ENCODE results near the gene TMEM25. TPM values are rescaled to one million over a fixed set of nuclear protein-coding genes. Genes with fewer than 3 reads are reported as not detected.
A peak's percentile ranks its signal among the peaks of the same experiment; 100 is the strongest.

The TMEM25 gene
- total and polyA plus RNA-seq, 9 donors = 22.1 to 45.1 (median 30.4) TPM

GRCh38 chr11:118488480-118489109 lies 42.4 kb upstream of the TMEM25 start:
- intact Hi-C loops (cut with DNase I) = loop anchor here in 3 of 4 donors (5.0 to 10.0 kb wide), 3 partner anchors 84 to 344 kb away; partner anchors contain the start of gene ATP5MG (in 2 of the 3)
- Histone ChIP-seq H3K4me1 (ENCODE audit: insufficient read depth) (no peaks in the 10 kb centered on the region), H3K9me3 (no peaks in the 10 kb centered on the region), H3K4me3 (no peak overlapping the region), H3K27ac (no peak overlapping the region), H3K27me3 (no peaks in the 10 kb centered on the region), H3K36me3 (no peaks in the 10 kb centered on the region)
- WGBS, 3 donors = 26 to 28% (median 27%) methylated on average over 7 of the region's 7 CpGs
- TF ChIP-seq POLR2A (IDR thresholded peaks at IDR 0.05) (no peak), CTCF (IDR thresholded peaks at IDR 0.05) (peak; percentile 41 to 73 (median 65)), EP300 (IDR thresholded peaks at IDR 0.05) (no peak)
- peak; percentile 47 to 71 (median 65) for DNase-seq

- WGBS, 3 donors = 68 to 80% (median 75%) methylated on average over 4 of the region's 4 CpGs
- TF ChIP-seq CTCF (IDR thresholded peaks at IDR 0.05) = no peak
- no peak for TF ChIP-seq EP300 (IDR thresholded peaks at IDR 0.05)
- TF ChIP-seq POLR2A (IDR thresholded peaks at IDR 0.05) = no peak
Observed at GRCh38 chr11:118491041-118491440, 40.0 kb upstream of the TMEM25 start.

GRCh38 chr11:118497831-118498230 lies 33.2 kb upstream of the TMEM25 start:
- Histone ChIP-seq H3K4me1 (ENCODE audit: insufficient read depth) (no peaks in the 10 kb centered on the region), H3K4me3 (no peak overlapping the region), H3K27ac (no peak overlapping the region), H3K9me3 (no peaks in the 10 kb centered on the region), H3K27me3 (no peaks in the 10 kb centered on the region), H3K36me3 (no peaks in the 10 kb centered on the region)
- WGBS, 3 donors = 78 to 80% (median 80%) methylated on average over 4 of the region's 4 CpGs
- DNase-seq = no peak
- no peak for TF ChIP-seq EP300 (IDR thresholded peaks at IDR 0.05)
- no peak for TF ChIP-seq CTCF (IDR thresholded peaks at IDR 0.05)
- TF ChIP-seq POLR2A (IDR thresholded peaks at IDR 0.05) = no peak
- intact Hi-C loops (cut with DNase I) = loop anchor here in 1 of 4 donors (10.0 kb wide), 1 partner anchor 103 kb away; no protein-coding TSS in a partner anchor

More at GRCh38 chr11:118491041-118491440, 40.0 kb upstream of the TMEM25 start:
- Histone ChIP-seq H3K9me3 (no peaks in the 10 kb centered on the region), H3K4me3 (no peak overlapping the region), H3K27ac (no peak overlapping the region), H3K27me3 (no peaks in the 10 kb centered on the region), H3K4me1 (ENCODE audit: insufficient read depth) (no peaks in the 10 kb centered on the region), H3K36me3 (no peaks in the 10 kb centered on the region)
- intact Hi-C loops (cut with DNase I) = loop anchor here in 2 of 4 donors (5.0 to 10.0 kb wide), 2 partner anchors 96 to 99 kb away; no protein-coding TSS in a partner anchor
- DNase-seq = no peak

GRCh38 chr11:118503216-118503615 lies 27.8 kb upstream of the TMEM25 start:
- intact Hi-C loops (cut with DNase I) = no loop called here
- Histone ChIP-seq H3K27ac (no peak overlapping the region), H3K9me3 (no peaks in the 10 kb centered on the region), H3K27me3 (no peaks in the 10 kb centered on the region), H3K4me3 (no peak overlapping the region), H3K4me1 (ENCODE audit: insufficient read depth) (no peaks in the 10 kb centered on the region), H3K36me3 (no peaks in the 10 kb centered on the region)
- 73 to 76% (median 73%) methylated on average over 3 of the region's 3 CpGs for WGBS, 3 donors
- DNase-seq = no peak
- TF ChIP-seq CTCF (IDR thresholded peaks at IDR 0.05) (no peak), POLR2A (IDR thresholded peaks at IDR 0.05) (no peak), EP300 (IDR thresholded peaks at IDR 0.05) (no peak)

All from ovary (tissue), 9 donors.